PC-9 (cell line): Measurements from ENCODE around the gene DISC1. TPM values are rescaled to one million over a fixed set of nuclear protein-coding genes. Genes with fewer than 3 reads are reported as not detected.

Experiments
- BruUV-seq: library from RNA; stranded (reverse); fragments of 400-500 nt; replicated peaks from 2 replicates; lab custom pipeline; 2021; lab: Mats Ljungman, UMichigan
- CTCF ChIA-PET: fragments of 300-600 bp; sonication (Branson Sonifier 250); formaldehyde crosslinking; loops from one replicate; lab custom pipeline; 2022; ENCODE audit warnings: antibody characterized with exemption; lab: Charles Lee
- POLR2A ChIA-PET: fragments of 300-600 bp; sonication (Branson Sonifier 250); formaldehyde crosslinking; loops from one replicate; lab custom pipeline; 2022; ENCODE audit warnings: antibody characterized with exemption; ENCODE audit not compliant: unreplicated experiment; lab: Charles Lee
- DNase-seq, 2 experiments: peaks; one replicate each; pipeline versions ENCODE4 v3.0.0 to v3.0.0-alpha.2; 2015 to 2022; ENCODE audit warnings: mixed read lengths in 1 of 2
- H2AFZ ChIP-seq: fragments of 200-600 bp; sonication (generic); 2 replicates; pipeline ENCODE4 v1.8.1; 2017; ENCODE audit warnings: antibody characterized with exemption
- H3F3A ChIP-seq: fragments of 200-600 bp; sonication (generic); 2 replicates; pipeline ENCODE4 v1.8.1; 2017; ENCODE audit warnings: antibody characterized with exemption, mild to moderate bottlenecking, low read depth; ENCODE audit not compliant: insufficient read depth
- H3K27ac ChIP-seq: fragments of 200-600 bp; sonication (generic); 2 replicates; pipeline ENCODE4 v1.6.1; 2016; ENCODE audit warnings: mixed run types
- H3K27me3 ChIP-seq: fragments of 200-600 bp; sonication (generic); 2 replicates; pipeline ENCODE4 v1.6.1; 2016; ENCODE audit warnings: low read depth, mixed run types; ENCODE audit not compliant: insufficient read depth
- H3K36me3 ChIP-seq: fragments of 200-600 bp; sonication (generic); 2 replicates; pipeline ENCODE4 v1.6.1; 2016; ENCODE audit warnings: low read depth, mixed run types
- H3K4me1 ChIP-seq: fragments of 200-600 bp; sonication (generic); replicated peaks from 2 replicates; pipeline ENCODE4 v1.6.1; 2016; ENCODE audit warnings: mixed run types; ENCODE audit not compliant: insufficient read depth
- H3K4me2 ChIP-seq: fragments of 200-600 bp; sonication (generic); 2 replicates; pipeline ENCODE4 v1.6.1; 2017; ENCODE audit warnings: mixed run types
- H3K4me3 ChIP-seq: fragments of 200-600 bp; sonication (generic); 2 replicates; pipeline ENCODE4 v1.6.1; 2016; ENCODE audit warnings: mixed run types
- H3K79me2 ChIP-seq: fragments of 200-600 bp; sonication (generic); 2 replicates; pipeline ENCODE4 v1.6.1; 2017; ENCODE audit warnings: low read depth, mixed run types
- H3K9me2 ChIP-seq: fragments of 200-600 bp; sonication (generic); 2 replicates; pipeline ENCODE4 v1.8.1; 2017; ENCODE audit warnings: mild to moderate bottlenecking; ENCODE audit not compliant: insufficient read depth
- H3K9me3 ChIP-seq: fragments of 200-600 bp; sonication (generic); 2 replicates; pipeline ENCODE4 v1.8.1; 2016; ENCODE audit warnings: low read depth; ENCODE audit not compliant: insufficient read depth
- H4K20me1 ChIP-seq: fragments of 200-600 bp; sonication (generic); 2 replicates; pipeline ENCODE4 v1.8.1; 2017; ENCODE audit not compliant: insufficient read depth
- EZH2 ChIP-seq: fragments of 200-600 bp; sonication (generic); IDR thresholded peaks from 2 replicates; pipeline ENCODE4 v1.8.0; 2017; ENCODE audit warnings: antibody characterized with exemption, low read depth
- intact Hi-C: fragments of 100-400 bp; cut with micrococcal nuclease; formaldehyde crosslinking; loops from one replicate; pipeline ENCODE4 v1.10.0; 2022; ENCODE audit not compliant: unreplicated experiment
- total RNA-seq: library from RNA; stranded (reverse); gene quantifications from 2 replicates; pipeline ENCODE4 v1.2.3, GENCODE V29; 2021
- TF ChIP-seq, protein P1 (sequence below): fragments of 200-600 bp; sonication (generic); conservative IDR thresholded peaks from 2 replicates; pipeline ENCODE4 v1.6.1; 2017; ENCODE audit warnings: mixed run types, antibody characterized with exemption, mild to moderate bottlenecking, moderate library complexity

Gene DISC1
- total RNA-seq, 1 experiment from 2014 or later, result 7.4 TPM

DNA sequence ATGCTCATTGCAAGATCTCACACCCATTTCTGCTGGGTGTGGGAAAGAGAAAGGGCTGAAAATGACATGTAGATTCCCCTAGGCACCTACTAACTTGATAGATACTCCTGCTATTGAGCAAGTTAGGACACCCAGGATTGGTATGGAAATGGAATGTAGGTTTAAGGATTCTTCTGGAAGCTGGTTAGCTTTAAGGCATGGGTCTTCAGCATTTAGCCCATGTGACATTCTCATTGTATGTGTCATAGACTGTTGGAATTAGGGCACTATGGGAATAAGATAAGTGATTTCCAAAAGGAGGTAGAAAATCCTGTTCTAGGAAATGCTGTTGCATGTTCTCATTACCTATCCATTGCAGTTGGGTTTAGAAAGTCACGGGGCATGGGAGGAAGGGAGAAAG, 76.2 kb downstream of the DISC1 start:
- POLR2A ChIA-PET, result no interaction called here
- Histone ChIP-seq H3F3A (no peaks in the 10 kb centered on the region), H3K4me1 (no peaks in the 10 kb centered on the region), H3K27ac (no peak overlapping the region), H3K4me2 (no peak overlapping the region), H3K27me3 (no peaks in the 10 kb centered on the region), H3K9me3 (no peaks in the 10 kb centered on the region), H4K20me1 (no peaks in the 10 kb centered on the region), H3K9me2 (no peaks in the 10 kb centered on the region), H2AFZ (no peak overlapping the region), H3K36me3 (no peaks in the 10 kb centered on the region), H3K79me2 (no peaks in the 10 kb centered on the region), H3K4me3 (no peak overlapping the region)
- intact Hi-C loops, result no loop called here
- TF ChIP-seq EZH2, result no peak
- TF ChIP-seq, protein P1, sequence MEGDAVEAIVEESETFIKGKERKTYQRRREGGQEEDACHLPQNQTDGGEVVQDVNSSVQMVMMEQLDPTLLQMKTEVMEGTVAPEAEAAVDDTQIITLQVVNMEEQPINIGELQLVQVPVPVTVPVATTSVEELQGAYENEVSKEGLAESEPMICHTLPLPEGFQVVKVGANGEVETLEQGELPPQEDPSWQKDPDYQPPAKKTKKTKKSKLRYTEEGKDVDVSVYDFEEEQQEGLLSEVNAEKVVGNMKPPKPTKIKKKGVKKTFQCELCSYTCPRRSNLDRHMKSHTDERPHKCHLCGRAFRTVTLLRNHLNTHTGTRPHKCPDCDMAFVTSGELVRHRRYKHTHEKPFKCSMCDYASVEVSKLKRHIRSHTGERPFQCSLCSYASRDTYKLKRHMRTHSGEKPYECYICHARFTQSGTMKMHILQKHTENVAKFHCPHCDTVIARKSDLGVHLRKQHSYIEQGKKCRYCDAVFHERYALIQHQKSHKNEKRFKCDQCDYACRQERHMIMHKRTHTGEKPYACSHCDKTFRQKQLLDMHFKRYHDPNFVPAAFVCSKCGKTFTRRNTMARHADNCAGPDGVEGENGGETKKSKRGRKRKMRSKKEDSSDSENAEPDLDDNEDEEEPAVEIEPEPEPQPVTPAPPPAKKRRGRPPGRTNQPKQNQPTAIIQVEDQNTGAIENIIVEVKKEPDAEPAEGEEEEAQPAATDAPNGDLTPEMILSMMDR, result no peak
- CTCF ChIA-PET, result no interaction called here
- peak in 1 of 2 experiments; percentile 47 for DNase-seq
- BruUV-seq, result no TSS peak

DNA sequence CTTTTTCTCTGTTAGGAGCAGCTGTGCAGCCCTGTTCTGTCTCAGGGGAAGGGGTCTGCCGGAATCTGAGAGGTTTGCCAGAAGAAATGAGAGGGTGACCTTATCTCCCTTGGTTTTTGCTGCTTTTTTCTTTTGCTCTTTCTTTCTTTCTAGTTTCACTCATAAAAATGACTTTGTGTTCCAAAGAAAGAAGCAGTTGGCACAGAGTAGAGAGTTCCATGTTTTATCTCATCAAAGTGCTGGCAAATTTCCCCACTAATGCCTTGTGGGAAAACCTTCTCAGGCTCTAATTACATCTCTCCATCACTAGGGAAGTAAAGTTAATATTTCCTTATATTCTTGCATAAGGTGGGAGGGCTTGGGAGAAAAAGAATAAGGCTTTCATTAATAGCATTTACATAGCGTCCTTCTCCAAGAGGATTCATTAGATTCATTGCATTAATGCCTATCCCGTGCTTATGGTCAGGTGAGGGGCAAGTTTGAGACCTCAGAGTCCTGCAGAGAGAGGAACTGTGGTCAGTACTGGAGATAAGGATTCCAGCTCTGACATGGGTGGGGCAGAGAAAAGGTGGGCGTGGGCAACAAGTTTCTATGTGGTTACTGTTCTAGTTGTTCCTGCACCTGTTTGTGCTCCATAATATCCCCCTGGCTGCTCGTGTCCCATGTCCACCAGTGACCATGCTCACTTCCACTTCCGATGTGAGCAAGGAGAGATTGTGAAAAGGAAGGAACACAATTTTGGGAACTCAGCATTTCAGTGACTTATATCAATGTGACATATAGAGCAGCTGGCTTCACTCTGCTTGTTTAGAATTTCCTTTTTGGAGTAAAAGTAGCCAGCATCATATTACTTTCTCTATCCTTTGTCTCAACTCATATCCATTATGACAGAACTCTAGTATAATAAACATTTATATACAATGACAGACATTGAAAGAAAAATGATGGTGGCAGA, 79.5 kb downstream of the DISC1 start:
- H3K27ac ChIP-seq, result no peak overlapping the region
- no peak for DNase-seq
- H2AFZ ChIP-seq, result no peak overlapping the region
- no peaks in the 10 kb centered on the region for H3K27me3 ChIP-seq
- intact Hi-C loops, result no loop called here
- ChIA-PET POLR2A (no interaction called here), CTCF (no interaction called here)
- no peaks in the 10 kb centered on the region for H4K20me1 ChIP-seq
- TF ChIP-seq, protein P1, result no peak
- TF ChIP-seq EZH2, result no peak
- H3K4me3 ChIP-seq, result no peak overlapping the region
- no peaks in the 10 kb centered on the region for H3F3A ChIP-seq
- BruUV-seq, result no TSS peak
- H3K9me3 ChIP-seq, result no peaks in the 10 kb centered on the region
- no peaks in the 10 kb centered on the region for H3K36me3 ChIP-seq
- H3K4me2 ChIP-seq, result no peak overlapping the region
- H3K79me2 ChIP-seq, result no peaks in the 10 kb centered on the region
- no peaks in the 10 kb centered on the region for H3K4me1 ChIP-seq
- H3K9me2 ChIP-seq, result no peaks in the 10 kb centered on the region

DNA sequence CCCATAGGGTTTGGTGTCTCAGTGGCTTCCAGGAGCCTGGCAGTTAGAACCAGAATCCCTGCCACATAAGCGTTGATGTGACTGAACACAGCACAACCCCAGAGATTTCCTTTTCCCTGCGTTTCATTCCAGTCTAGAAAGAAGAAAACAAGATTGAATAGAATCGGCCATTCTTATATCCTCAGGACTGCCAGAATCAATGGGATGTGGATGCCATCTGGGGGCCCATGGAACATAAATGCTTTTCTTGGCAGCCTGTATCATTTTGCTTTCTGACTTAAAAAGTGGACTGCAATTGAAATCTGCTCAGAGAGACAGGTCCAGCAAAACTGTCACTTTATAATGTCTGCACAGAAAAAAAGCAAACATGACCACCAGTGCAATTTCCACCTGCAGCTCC, 80.3 kb downstream of the DISC1 start:
- Histone ChIP-seq H3K79me2 (no peaks in the 10 kb centered on the region), H4K20me1 (no peaks in the 10 kb centered on the region), H3K4me2 (no peak overlapping the region), H3K4me3 (no peak overlapping the region), H3K27ac (no peak overlapping the region), H3F3A (no peaks in the 10 kb centered on the region), H3K36me3 (no peaks in the 10 kb centered on the region), H3K9me3 (no peaks in the 10 kb centered on the region), H3K9me2 (no peaks in the 10 kb centered on the region), H3K4me1 (no peaks in the 10 kb centered on the region), H2AFZ (no peak overlapping the region), H3K27me3 (no peaks in the 10 kb centered on the region)
- intact Hi-C loops, result no loop called here
- no TSS peak for BruUV-seq
- TF ChIP-seq, protein P1, result no peak
- no peak for TF ChIP-seq EZH2
- ChIA-PET CTCF (no interaction called here), POLR2A (no interaction called here)
- no peak for DNase-seq
